ENCODE data around the gene NGF.

DNA sequence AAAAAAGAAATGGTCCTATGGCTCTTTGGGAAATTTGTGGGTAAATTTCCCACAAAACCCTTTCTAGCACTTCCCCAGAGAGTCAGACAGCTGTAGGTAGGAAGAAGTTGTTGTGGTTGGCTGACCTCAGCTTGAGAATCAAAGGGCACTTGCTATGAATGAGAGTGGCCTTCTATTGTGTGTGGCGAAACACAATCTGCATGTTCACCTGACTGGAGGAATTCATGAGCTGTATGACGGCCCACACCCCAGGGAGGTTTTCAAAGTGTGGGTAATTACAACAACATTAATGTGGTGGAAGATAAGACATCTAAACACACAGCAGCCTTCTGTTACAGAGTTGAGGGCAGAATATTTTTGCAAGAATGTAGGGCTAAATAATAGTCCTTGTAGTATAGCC, 38.8 kb downstream of the NGF start:
- TF ChIP-seq, protein P1, sequence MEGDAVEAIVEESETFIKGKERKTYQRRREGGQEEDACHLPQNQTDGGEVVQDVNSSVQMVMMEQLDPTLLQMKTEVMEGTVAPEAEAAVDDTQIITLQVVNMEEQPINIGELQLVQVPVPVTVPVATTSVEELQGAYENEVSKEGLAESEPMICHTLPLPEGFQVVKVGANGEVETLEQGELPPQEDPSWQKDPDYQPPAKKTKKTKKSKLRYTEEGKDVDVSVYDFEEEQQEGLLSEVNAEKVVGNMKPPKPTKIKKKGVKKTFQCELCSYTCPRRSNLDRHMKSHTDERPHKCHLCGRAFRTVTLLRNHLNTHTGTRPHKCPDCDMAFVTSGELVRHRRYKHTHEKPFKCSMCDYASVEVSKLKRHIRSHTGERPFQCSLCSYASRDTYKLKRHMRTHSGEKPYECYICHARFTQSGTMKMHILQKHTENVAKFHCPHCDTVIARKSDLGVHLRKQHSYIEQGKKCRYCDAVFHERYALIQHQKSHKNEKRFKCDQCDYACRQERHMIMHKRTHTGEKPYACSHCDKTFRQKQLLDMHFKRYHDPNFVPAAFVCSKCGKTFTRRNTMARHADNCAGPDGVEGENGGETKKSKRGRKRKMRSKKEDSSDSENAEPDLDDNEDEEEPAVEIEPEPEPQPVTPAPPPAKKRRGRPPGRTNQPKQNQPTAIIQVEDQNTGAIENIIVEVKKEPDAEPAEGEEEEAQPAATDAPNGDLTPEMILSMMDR (IDR thresholded peaks at IDR 0.05): no peak
- TF ChIP-seq POLR2A (IDR thresholded peaks at IDR 0.05; ENCODE audit: low read depth): no peak
- no peak for TF ChIP-seq EP300 (IDR thresholded peaks at IDR 0.05)
- no peak for TF ChIP-seq POLR2AphosphoS5 (IDR thresholded peaks at IDR 0.05)
